Muscle of back (tissue), 11 donors: ENCODE measurements around the gene RRP1. TPM values are rescaled to one million over a fixed set of nuclear protein-coding genes. Genes with fewer than 3 reads are reported as not detected.

Experiments
- DNase-seq, 3 donors: peaks; one replicate each; pipeline versions ENCODE4 v3.0.0 to v3.0.0-alpha.2; 2013
- polyA plus RNA-seq, 10 donors: library from polyadenylated mRNA; unstranded; fragments of 120-200 nt; gene quantifications; one replicate each; pipeline ENCODE4 v1.2.1, GENCODE V29; 2013; ENCODE audit not compliant: insufficient read length in 10 of 10

The RRP1 gene
- polyA plus RNA-seq, 10 donors = 14.8 to 27.2 (median 18.5) TPM

DNA sequence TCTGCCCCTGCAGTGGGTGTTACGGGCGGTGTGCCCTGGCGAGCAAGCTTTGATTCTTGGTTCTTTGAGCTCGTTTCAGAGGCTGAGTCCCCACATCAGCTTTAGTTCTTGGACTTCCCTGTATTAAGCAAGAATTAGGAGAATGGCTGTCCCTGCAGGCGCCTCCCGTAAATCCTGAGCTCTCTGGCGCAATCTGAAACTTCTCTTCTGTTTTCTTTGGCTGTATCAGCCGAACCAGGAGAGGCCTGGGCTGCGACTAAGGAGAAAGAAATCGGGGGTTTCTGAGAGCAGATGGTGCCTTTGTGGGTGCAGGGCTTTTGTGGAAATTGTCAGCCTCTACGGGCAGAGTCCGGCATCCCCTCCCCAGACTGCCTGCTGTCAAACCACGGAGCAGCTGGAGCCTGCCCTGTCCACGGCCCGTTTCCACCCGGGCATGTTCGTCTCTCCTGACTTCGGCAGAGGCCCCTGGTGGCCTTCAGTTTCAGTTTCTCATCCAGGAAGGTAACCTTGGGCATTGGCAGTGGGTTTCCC, 31.2 kb upstream of the RRP1 start:
- peak; percentile 33 to 82 (median 46) for DNase-seq

DNA sequence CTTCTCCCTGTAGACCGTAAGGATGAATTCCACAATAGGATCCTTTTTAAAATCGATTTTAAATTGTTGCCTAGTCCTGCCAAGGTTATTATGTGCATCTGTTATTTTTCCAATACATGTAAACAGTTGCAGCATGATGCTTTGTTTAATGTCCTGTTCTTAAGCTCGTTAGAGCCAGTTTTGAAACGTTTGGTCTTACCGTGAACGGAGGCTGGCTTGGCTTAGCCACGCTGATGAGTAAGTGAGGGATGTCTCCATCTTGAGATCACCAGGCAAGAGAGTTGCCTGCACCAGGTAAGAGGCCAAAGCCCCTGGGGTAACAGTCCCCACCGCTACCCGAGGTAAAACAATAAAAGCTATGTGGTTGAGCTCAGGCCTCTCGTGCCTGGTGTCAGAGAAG, 30.6 kb upstream of the RRP1 start:
- no peak for DNase-seq

DNA sequence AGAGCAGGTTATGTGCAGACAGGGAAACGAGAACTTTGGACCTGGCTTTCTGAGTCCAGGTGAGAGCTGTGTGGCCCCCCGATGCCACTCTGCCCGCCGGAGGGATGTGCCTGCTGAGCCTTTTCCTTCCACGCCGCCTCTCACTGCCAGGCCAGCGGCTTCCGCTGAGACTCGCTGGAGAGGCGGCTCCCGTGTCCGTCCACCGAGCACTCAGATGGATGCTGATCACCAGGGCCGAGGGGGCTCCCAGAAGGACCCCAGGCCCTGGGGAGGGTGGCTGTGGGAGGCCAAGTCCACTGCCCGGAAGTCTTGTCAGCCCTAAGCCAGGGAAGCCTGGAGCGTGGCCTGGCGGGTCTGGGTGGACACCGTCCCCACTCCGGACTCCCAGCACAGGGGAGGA, 29.7 kb upstream of the RRP1 start:
- DNase-seq = no peak

DNA sequence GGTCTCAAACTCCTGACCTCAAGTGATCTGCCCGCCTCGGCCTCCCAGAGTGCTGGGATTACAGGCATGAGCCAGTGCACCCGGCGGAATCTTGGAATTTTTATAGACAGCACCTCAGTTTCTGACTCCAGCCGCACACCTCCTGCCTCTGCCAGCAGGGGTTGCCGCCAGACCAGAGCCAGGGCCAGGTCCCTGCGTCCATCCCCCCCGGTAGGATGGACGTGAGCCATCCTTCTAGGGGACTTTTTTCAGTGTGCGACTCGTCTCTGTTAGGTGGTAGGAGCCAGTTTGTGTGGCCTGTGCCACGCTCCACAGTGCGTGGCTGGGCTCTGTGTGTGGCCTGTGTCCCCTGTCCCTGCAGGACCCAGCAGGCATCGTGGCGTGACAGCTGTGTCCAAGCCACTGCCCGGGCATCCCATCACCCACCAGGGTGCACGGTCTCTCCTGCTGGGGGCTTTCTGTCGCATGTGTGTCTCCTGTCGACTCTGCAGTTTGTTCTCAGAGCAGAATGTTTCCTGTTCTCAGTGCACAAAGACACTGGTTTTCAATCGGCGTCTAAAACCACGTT, 28.9 kb upstream of the RRP1 start:
- no peak for DNase-seq

DNA sequence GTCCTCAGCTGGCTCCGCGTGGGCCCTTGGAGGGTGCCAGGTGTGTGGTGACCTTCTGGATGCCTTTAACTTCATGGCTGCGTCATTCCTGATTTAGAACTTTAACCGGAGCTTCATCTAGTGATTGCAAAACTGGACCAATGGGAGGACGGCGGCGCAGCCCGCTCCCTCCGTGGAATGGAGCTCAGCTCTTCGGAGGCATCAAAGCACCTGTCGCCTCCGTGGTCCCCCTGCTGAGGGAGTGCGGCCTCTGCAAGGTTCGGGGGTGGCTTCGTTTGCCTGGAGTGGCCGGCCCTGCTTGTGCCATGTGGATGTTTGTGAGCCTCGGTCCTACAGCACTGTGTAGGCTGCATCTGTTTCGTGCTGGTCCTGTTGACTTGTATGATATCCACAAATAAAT, 27.5 kb upstream of the RRP1 start:
- DNase-seq = no peak

DNA sequence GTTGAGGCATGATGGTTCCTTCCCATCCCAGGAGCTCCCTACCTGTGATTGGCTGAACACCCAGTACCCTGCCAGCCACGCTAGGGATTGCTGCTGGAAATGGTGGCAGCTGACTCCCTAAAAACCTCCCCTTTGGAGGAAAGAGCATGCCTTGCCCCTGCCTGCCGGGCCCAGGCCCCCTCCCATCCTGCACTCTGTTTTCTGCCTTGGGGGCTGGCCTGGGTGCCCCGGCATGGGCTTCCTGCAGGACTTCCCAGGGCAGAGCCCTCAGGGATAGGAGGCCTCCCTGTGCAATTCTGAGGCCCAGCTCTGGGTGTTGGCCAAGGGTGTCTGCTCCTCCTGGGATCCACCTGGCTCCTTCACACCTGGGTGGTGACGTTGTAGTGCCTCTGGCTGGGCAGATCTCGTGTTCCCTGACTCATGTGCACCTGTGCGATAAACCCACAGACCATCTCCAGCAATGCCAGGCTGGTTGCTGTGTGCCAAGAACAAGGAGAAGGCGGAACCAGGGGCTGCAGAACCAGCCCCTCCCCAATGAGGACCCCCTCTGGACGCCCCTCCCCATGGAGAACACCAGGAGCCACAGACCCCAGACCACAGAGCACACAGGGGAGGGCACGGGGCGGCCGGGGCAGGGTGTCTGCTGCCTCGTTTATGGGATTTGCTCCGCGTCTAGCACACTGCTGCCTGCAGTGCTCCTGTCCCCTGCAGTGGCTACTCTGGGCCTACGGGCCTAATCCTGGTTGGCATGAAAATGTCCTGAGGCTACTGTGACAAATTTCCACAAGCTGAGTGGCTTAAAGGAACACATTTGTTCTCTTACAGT, 26.9 kb upstream of the RRP1 start:
- DNase-seq = no peak

DNA sequence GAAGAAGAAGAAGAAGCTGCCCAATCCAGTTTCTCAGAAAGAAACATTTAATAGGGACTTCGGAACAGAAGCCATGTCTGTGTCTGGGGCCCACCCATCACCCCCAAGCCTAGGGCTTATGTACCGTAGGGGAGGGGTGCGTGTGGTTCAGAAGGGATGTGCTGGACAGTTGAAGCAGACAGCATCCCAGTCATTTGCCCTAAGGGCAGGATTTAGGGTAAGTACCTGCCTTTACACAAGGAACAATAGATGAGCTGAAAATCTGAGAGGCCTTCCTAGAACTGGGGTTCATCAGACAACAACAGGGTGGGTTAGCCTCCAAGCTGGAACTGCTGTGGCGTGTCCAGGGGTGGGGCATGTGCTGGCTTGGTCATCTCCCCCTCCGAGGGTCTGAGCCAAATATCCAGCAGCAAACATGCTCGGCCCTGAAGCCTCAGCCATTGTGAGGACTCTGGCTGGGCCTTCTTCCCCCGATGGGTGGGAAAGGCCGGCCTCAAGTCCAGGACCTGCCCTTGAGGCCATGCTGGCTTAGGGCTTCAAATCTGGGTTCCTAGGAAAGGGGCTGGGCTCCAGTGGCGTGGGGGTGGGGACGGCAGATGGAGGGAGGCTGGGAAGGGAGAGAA, 25.4 kb upstream of the RRP1 start:
- DNase-seq = no peak

DNA sequence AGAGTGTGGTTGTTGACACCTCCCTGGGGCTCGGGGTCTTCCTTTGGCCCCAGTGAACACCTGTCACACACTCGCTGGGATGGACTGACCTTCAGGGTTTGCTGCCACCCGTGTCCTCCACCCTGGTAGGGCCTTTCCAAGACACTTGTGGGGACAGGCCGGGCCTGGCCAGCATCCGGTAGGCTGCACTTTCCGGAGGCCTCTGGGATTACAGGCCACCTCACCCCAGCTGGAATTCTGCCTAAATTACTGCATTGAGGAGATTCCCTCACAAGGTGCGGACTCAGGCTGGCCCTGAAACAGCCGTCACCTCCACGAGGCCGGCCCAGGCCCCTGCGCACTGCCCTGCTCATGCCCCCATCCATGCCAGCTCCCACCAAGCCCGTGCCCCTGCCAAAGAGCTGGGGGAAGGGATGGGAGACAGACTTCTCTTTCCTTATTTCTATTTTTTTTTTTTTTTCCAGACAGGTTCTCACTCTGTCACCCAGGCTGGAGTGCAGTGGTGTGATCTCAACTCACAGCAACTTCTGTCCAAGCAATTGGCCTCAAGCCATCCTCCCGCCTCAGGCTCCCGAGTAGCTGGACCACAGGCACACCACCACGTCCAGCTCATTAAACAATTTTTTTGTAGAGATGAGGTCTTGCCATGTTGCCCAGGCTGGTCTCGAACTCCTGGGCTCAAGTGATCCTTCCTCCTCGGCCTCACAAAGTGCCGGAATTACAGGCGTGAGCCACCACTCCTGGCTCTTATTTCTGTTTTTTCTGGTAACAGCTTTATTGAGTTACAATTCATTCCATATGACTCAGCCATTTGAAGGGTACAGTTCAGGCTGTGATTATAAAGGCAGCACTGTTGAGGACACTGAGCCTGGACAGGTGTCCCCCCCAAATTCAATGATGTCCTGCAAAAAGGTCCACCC, 24.5 kb upstream of the RRP1 start:
- no peak for DNase-seq

DNA sequence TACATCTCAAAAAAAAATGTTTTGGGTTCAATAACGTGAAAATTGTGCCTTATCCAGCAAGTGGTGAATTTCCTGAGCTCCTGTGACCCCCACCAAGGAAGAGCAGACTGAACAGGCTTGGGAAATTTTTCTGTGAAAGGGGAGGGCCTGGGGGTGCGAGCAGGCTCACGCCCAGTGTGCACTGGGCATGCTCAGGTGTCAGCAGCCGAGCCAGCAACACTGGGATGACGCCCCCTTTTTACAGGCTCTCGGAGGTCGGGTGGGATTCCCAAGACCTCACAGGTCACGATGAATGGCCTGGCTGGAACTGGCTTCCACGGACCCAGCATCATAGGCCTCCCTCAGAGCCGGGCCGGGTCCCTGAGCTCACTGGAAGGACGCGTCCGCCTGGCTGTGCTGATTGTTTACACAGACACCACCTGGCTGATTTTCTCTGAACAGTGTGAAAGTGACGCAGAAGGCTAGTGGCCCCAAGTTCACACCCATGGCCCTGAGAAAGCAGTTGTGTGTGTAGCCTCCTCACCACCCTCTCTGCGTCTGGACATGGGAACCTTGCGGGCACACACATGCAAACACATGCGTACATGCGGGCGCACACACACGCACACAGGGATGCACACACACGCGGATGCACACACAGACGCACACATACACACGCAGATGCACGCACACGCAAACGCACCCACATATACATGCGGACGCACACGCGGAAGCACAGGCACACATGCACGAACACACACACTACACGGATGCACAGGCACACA, 22.5 kb upstream of the RRP1 start:
- DNase-seq = no peak

DNA sequence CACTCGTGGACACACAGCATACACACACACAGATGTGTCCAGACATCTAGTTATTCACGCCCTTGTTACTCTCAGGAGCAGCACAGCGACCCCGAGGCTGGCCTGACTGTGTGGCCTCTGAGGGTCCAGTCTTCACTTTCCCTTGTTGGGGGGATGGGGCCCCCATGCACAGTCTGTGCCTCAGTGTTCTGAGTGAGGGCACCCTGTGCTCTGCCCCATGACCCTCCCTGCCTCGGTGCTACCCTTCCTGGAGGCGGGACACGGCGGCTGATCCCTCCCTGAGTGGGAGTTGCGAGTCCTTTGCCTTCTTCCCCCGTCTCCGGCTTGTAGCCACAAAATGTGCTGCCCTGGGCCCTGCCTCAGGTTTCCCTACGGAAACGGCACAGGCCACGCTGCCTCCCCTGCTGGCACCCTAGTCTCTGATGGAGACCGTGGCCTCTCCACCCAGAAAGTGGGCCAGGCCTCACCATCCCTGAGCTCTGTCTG, 21.8 kb upstream of the RRP1 start:
- DNase-seq = no peak

DNA sequence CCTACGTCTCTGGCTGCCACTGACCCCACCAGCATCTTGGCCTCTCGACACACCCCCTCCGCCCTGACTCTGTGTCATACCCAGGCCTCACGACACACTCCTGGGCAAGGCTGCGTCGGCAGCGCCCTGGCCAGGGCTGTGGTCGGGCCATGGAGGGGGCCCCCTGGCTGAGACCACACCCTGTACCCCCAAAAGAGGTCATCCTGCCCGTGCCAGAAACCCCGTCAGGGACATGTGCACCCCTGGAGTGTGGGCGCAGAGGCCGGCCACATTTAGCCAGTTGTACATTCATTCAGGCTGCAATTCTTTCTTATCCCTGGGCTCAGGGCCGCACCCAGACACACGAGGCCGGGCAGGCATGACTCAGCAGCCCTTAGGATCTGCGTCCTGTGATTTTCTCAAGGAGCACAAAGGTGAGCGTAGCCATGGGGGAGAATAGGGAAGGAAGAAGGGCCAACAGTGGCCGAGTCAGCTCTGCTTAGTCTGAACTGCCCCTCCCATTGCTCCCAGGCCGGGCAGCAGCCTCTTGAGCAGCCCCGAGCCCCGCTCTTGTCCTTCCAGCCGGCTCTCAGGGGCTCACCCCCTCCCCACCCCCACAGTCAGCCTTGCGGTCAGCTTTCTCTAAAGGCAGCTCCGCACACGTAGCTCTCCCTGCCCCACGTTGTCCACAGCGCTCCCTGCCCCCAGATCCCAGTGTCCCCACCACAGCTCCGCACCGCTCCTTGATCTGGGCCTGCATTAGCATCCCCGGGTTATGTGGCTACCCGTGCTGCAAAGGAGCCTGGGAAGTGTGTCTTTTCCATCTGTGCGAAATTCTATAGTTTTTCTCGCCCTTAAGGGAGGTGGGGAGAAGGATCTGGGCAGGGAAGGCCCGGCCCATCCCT, 21.2 kb upstream of the RRP1 start:
- DNase-seq = peak in 1 of 3 donors; percentile 33

DNA sequence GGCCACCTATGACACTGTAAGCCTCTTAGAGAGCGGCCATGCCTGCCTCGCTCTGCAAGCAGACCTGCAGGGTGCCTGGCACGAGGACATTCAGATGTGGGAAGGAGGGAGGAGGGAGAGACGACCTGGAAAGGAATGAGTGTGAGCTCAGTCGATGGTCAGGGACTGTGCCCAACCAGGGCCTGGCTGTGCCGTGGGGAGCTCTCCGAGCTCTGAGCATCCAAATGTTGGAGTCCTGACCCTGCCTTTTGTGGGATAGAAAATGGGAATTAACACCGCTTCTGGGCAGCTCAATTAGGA, 20.6 kb upstream of the RRP1 start:
- DNase-seq = no peak

DNA sequence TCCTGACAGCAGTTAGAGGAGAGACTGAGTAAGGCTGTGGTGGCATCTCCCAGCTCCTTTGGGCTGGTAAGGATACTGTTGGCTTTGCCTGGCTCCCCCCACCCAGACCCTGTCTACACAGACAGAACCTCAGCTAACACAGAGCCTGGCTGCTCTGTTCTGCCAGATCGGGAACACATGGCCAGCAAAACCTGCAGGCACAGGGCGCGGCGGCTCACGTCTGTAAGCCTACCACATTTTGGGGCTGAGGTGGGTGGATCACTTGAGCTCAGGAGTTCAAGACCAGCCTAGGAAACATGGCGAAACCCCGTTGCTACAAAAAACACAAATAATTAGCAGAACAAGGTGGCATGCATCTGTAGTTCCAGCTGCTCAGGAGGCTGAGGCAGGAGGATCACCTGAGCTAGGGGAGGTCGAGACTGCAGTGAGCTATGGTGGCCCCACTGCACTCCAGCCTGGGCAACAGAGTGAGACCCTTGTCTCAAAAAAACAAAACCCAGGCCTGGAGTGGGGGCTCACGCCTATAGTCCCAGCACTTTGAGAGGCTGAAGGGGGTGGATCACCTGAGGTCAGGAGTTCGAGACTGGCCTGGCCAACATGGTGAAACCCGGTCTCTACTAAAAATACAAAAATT, 19.9 kb upstream of the RRP1 start:
- DNase-seq = no peak

DNA sequence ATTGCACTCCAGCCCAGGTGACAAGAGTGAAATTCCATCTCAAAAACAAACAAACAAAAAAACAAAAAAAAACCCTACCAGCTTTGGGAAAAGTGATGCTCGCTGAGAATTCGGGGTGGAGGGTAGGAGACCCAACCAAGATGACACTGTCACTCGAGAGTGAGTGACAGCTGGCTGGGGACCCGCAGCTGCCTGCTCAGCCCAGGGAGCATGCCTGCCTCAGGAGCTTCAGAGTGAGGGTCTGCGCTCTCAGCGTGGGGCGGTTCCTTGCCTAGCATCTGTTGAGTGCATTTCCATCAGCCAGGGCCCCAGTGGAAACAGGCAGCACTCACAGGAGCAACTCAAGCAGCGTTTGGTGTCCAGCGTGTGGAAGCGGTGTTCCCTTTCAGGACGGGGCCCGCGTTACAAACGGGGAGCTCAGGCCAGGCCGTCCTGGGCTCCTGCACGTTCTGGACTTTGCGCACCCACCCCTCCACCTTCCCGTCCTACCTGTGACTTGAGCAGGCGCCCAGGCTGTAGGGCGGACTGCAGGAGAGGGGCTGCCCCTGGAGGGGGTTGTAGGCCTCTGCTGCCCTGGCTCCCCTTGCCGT, 19.2 kb upstream of the RRP1 start:
- DNase-seq = no peak

DNA sequence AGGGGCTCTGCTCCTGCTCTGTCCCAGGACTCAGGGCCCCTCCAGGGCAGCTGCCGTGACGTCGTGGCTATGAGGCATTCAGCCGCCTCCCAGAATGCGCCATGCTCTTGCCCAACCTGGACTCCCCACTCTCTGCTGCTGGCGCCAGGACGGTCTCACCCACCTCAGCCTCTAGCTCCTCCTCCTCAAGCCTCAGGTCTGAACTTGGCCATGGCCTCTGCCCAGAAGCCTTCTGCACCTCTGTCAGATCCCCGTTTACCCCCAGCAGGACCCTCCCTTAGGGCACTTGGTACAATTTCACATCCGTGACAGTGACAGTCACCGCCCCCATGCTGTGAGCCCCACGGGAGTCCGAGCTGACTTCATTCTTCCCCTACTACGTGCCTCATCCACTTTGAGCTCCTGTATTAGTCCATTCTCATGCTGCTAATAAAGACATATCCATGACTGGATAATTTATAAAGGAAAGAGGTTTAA, 18.1 kb upstream of the RRP1 start:
- DNase-seq = no peak

DNA sequence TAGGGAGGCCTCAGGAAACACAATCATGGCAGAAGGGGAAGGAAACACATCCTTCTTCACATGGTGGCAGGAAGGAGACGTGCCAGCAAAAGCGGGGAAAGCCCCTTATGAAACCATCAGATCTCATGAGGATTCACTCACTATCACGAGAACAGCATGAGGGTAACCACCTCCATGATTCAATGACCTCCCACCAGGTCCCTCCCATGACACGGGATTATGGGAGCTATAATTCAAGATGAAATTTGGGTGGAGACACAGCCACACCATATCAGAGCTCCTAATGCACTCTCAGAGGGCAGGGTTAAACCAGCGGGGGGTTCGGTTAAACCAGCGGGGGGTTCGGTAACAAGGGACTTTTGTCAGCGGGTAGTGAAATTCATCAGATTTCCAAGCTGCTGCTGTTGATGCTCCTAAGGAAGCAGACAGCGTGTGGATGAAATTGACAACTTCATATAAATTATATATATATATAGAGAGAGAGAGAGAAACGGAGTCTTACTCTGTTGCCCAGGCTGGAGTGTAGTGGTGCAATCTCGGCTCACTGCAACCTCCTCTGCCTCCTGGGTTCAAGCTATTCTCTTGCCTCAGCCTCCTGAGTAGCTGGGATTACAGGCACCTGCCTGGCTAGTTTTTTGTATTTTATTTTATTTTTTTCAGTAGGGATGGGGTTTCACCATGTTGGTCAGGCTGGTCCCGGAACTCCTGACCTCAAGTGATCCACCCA, 17.5 kb upstream of the RRP1 start:
- DNase-seq = no peak

DNA sequence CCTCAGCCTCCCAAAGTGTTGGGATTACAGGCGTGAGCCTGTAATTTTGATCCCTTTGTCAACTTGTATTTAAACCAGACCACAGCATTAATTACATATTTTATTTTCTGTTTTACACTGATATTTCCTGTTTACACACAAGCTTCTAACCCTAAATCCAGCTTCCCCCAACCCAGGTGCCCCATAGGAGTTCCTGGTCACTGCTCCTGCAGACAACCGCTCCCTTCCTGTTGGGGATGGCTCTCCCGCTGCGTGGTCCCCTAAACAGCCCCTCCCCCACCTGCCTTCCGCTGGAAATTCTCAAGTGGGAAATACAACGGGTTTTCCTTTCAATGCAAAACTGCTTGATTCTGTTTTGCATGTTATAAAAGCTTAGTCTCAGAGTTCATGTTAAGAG, 17.0 kb upstream of the RRP1 start:
- DNase-seq = no peak

DNA sequence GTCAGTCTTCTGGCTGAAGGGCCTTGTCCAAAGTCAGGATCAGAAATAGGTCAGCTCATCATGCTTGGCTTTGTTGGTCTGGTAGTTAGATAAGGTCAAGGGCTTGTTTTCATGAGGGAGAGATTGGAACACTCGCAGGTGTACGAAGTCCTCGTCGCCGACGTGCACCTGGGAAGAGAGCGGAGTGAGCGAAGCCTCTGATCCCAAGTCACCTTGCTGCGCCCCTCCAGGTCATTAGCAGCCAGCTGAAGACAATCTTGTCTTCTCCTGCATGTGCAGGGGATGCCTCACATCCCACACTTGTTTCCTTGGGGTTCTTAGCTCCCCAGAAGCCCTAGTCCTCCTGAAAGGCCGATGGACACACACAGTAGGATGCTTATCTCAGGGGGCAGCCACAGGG, 15.2 kb upstream of the RRP1 start:
- no peak for DNase-seq
